Putamen (tissue), 1 donor: ENCODE measurements around the gene PPM1E.
"Not testable (repeated sequence)": the region's sequence is repeated elsewhere in the genome, so short reads cannot be mapped to it uniquely, and the experiment has no call there.

ENCODE experiments used
- DNase-seq: peaks from one replicate; pipeline ENCODE4 v3.0.0-alpha.2; 2016; ENCODE audit warnings: low spot score

PPM1E gene

DNA sequence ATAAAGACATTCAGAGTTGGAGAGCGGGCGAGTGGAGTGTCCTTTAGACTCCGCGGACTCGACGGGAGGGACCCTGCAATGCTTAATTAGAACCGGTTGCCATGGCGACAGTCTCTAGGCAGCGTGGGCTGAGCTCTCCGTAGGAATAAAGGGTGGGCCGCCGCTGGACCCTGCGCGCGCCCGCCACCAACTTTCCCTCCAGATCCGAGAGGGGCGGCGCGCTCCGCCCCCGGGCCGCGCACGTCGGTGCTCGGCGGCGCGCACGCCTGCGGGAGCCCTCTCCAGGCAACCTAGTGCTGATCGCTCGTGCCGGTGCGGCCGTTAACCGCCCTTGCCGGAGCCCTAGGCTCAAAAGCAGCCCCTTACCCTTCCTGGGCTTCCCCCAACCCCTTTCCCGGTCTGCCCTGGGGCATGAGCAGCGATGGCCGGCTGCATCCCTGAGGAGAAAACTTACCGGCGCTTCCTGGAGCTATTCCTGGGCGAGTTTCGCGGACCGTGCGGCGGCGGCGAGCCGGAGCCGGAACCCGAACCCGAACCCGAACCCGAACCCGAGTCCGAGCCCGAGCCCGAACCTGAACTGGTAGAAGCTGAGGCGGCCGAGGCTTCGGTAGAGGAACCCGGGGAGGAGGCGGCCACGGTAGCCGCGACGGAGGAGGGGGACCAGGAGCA, at the start of gene PPM1E:
Gene PPM1E (plus strand): TSS at position 278 of the 669 bp plus-strand sequence.
- DNase-seq: peak; percentile 8

- DNase-seq: no peak
Measured at GRCh38 chr17:58706351-58707140, 49.1 kb upstream of the PPM1E start.

DNA sequence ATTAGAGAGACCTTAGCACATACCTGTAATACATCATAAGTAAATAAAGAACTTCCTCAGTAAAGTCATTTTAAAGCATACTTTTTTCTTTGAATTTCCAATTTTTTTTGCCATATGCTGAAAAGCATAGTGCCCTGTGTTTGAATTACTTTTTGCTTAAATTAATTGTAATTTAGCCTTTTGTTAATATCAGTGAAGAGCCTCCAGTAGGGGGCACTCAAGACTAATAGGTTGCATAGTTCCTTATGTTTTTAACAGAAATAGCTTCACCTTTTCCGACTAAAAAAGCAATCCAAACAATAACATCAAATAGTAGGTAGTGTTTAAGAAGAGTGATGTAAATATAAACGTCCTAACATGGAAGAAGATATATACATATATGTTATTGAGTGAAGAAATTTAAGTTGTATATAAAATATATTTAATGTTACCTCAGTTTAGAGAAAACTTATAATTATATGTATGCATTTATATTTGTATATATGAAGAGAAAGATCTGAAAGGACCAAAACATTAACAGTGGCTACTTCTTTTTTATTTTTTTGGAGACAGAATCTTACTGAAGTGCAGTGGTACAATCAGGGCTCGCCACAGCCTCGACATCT, 44.6 kb upstream of the PPM1E start:
- peak; percentile 31 for DNase-seq

GRCh38 chr17:58722274-58722673, 33.4 kb upstream of the PPM1E start:
- DNase-seq: no peak

GRCh38 chr17:58722696-58723095, 33.0 kb upstream of the PPM1E start:
- no peak for DNase-seq

DNA sequence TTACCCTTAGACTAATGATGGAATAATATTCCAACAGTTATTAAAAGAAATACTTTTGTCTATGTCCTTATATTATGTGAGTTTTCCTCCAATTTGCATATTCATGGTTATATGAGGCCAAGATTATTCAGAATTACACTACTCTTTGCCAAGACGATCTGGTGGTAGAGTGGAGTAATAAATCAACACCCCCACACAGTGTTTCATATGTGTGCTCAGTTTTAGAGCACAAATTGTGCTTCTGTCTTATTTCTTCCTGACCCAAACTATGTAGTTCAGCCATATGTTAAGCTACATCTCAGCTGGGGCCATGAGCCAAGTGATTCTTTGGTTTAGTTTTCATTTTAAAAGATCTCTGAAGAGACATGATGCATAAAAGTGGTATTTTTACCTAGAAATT, 26.9 kb upstream of the PPM1E start:
- DNase-seq: no peak

GRCh38 chr17:58730937-58731336, 24.7 kb upstream of the PPM1E start:
- no peak for DNase-seq

GRCh38 chr17:58734040-58734439, 21.6 kb upstream of the PPM1E start:
- no peak for DNase-seq

DNA sequence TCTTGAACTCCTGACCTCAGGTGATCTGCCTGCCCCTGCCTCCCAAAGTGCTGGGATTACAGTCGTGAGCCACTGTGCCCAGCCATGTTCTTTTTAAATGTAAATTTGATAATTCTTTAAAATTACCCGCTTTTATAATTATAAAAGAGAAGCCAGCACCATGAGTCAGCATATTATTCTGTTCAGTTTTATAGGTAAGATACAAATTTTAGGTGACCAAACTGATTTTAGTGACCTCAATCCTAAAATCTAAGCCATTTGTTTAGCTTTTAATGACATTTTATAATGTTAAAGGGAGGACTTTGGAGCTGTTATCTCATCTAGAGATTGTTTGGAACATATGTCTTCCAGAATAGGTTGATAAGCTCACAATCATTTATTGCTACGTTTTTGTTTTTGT, 20.8 kb upstream of the PPM1E start:
- DNase-seq: no peak

- no peak for DNase-seq
Measured at GRCh38 chr17:58741121-58741625, 14.5 kb upstream of the PPM1E start.

DNA sequence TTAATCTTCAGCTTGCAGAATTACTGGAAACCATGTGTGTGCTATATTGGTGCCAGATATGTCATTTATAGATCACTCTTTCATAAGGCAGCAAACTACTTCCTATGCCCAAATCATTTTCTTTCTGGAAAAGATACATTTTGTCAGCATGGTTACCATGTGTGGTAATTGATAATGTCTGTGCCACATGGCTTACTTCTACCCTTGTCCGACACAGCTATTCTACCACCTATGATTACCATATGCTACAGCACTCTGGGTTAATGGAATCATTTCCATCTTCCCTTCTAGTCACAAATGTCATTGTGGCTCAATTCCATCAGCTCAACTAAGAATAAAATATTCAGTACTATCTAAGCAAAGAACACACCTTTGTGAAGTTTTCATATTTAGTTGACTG, 8.0 kb upstream of the PPM1E start:
- DNase-seq: no peak

- not testable (repeated sequence) for DNase-seq
Measured at GRCh38 chr17:58749627-58750026, 6.0 kb upstream of the PPM1E start.

GRCh38 chr17:58753026-58753425, 2.6 kb upstream of the PPM1E start:
- DNase-seq: peak; percentile 4

DNA sequence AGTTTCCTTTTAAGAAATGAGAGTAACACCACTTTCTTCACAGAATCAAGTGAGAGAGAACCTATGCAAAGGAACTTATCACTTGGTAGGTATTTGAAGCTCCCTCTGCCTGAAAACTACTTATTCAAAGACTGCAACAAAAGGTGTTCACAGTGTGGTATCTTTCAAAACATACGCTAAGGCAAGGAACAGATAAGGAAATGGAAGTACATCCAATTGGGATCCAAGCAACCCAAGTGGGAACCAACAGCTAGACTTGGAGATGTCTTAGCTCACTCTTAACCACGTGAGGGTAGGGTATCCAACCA, 431 bp upstream of the PPM1E start:
- DNase-seq: no peak

DNA sequence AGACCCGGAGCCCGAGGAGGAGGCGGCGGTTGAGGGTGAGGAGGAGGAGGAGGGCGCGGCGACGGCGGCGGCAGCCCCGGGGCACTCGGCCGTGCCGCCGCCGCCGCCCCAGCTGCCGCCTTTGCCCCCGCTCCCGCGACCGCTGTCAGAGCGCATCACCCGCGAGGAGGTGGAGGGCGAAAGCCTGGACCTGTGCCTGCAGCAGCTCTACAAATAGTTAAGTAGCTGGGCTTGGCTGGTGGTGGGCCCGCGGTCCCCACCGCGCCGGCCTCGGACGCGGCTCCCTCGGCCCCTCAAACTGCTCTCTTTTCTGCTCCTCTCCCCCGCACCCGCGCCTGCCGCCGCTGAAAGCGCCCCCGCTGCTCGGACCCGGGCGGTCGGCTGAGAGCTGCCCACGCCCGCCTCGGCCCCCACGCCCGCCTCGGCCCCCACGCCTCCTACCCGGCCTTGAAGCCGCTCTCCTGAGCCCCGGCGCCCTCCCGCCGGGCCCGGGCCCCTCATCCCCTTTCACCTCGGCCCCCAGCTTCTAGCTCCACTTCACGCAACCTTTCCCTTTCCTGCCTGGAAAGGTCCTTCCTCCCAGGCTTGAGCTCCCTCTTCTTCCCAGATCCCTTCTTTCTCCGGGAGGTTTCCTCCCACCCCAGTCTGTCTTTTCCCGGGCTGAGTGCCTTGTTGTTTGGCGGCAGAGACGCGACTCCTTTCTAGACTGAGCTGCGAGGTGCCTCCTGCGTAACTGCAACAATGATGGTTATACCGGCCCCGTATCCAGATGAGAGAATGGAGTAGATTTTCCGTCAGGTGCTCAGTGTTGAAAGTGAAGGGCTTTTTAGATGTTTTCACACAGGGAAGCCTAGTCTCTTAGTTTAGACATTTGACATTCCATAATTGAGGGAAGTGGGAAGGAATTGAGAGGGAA, 850 bp downstream of the PPM1E start:
- DNase-seq: no peak

DNA sequence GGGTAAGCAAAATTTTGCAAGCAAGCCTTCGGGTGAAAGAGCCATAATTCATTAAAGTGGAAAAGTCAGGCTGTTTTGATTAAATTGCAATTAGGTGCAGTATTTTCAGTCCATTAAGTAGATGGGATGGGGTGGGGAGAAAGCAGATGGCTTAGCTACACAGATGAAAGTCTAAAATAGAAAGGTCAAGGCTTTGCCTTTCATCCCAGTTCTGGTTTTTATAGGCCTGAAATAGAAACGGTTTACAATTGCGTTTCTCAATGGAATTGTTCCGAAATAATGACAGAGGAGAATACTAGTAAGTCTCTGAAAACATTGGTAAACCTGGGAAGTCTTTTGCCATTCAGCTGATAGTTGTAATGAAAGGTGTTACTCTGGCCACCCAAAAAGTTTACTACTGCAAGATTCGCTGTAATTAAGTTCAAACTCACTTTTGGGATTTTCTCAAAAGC, 1.5 kb downstream of the PPM1E start:
- DNase-seq: no peak

DNA sequence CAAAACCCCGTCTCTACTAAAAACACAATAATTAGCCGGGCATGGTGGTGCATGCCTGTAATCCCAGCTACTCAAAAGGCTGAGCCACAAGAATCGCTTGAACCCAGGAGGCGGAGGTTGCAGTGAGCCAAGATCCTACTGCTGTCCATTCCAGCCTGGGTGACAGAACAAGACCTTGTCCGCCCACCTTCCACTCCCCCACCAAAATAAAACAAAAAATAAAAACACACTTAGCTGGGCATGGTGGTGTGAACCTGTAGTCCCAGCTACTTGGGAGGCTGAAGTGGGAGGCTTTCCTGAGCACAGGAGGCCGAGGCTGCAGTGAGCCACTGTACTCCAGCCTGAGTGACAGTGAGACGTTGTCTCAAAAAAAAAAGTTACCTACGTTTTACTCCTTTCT, 3.2 kb downstream of the PPM1E start:
- no peak for DNase-seq

DNA sequence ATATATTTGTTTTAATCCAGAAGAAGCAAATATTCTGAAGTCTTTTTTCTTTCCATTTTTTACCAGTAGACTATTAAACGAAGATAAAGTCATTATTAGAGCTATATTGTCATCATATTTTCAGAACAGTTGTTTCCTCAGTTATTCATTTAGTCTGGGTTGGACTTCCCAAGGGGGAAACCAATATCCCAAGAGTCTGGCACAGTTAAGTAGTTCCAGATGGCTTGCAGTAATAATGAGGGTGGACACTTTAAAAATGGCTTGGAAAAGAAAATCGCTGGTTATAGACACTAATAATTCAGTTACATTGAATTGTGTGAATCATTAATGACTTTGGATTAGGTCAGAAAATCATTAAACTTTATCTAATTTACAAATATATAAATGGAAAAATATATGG, 3.9 kb downstream of the PPM1E start:
- DNase-seq: no peak

- no peak for DNase-seq
Measured at GRCh38 chr17:58760248-58760647, 4.6 kb downstream of the PPM1E start.

- no peak for DNase-seq
Measured at GRCh38 chr17:58763263-58763662, 7.6 kb downstream of the PPM1E start.

DNA sequence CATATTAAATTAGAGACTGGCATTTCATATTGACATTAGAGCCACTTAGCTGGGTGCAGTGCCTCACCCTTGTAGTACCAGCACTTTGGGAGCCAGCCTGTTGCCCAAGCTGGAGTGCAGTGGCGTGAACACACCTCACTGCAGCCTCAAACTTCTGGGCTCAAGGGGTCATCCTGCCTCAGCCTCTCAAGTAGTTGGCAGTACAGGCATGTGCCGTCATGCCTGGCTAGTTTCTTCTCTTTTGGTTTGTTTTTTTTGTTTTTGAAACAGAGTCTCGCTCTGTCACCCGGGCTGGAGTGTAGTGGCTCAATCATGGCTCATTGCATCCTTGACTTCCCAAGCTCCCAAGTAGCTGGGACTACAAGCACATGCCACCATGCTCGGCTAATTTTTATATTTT, 8.7 kb downstream of the PPM1E start:
- no peak for DNase-seq

GRCh38 chr17:58778482-58778881, 22.8 kb downstream of the PPM1E start:
- DNase-seq: not testable (repeated sequence)
